Adipocyte (in vitro differentiated cells): ENCODE results near the gene HSPA1B.

Source experiments
- DNase-seq: peaks from one replicate; pipeline ENCODE4 v3.0.0-alpha.2; 2015; ENCODE audit warnings: low read depth
- H3K27me3 ChIP-seq: replicated peaks from 2 replicates; pipeline ENCODE4 v1.7.0; 2013; ENCODE audit warnings: mild to moderate bottlenecking, low read length, moderate library complexity; ENCODE audit not compliant: control insufficient read depth, insufficient read depth
- H3K36me3 ChIP-seq: 2 replicates; pipeline ENCODE4 v1.7.0; 2013; ENCODE audit warnings: low read length, mild to moderate bottlenecking, moderate library complexity; ENCODE audit not compliant: control insufficient read depth, insufficient read depth, severe bottlenecking
- H3K4me1 ChIP-seq: 2 replicates; pipeline ENCODE4 v1.7.0; 2013; ENCODE audit warnings: mild to moderate bottlenecking, low read length, moderate library complexity; ENCODE audit not compliant: control insufficient read depth, insufficient read depth
- H3K4me3 ChIP-seq: 2 replicates; pipeline ENCODE4 v1.7.0; 2013; ENCODE audit warnings: mild to moderate bottlenecking, low read length, moderate library complexity
- H3K9ac ChIP-seq: 2 replicates; pipeline ENCODE4 v1.7.0; 2013; ENCODE audit warnings: mild to moderate bottlenecking, low read length, moderate library complexity
- H3K9me3 ChIP-seq: 2 replicates; pipeline ENCODE4 v1.7.0; 2013; ENCODE audit warnings: mild to moderate bottlenecking, low read length, moderate library complexity; ENCODE audit not compliant: control insufficient read depth

The HSPA1B gene

DNA sequence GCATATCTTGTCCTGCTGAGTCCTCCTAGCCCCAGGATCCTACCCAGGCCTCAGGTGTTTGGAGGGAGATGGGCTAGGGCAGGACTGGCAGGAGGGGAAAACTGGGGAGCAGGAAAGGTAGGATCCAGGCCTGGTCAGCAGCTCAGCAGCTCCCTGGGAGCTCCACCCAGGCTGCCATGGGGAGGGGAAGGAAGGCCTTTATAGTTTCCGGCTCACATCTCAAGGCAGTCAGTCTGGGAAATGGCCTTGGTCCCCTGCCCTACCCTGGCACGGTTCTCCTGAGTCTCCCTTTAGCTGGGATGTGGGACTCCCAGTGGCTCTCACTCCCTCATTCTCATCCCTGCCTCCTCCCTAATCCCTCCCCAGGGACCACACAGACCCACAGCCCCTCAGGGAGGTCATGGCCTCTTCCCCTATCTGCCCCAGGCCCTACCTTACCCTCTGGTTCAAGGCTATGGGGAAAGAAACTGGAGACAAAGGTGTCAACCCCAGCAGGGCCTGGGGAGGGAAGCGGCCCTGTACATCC, 49.6 kb downstream of the HSPA1B start:
- peaks cover 24% of the 10 kb centered on the region for H3K36me3 ChIP-seq
- H3K27me3 ChIP-seq, result no peaks in the 10 kb centered on the region

GRCh38 chr6:31877651-31878161, 50.2 kb downstream of the HSPA1B start:
- Histone ChIP-seq H3K9ac (no peak overlapping the region), H3K9me3 (no peaks in the 10 kb centered on the region), H3K4me3 (no peak overlapping the region), H3K27me3 (no peaks in the 10 kb centered on the region), H3K4me1 (no peaks in the 10 kb centered on the region), H3K36me3 (peaks cover 29% of the 10 kb centered on the region)
- DNase-seq, result no peak

More for the DNA sequence above, 49.6 kb downstream of the HSPA1B start:
- Histone ChIP-seq H3K4me1 (no peaks in the 10 kb centered on the region), H3K9me3 (no peaks in the 10 kb centered on the region), H3K9ac (no peak overlapping the region), H3K4me3 (no peak overlapping the region)
- no peak for DNase-seq

DNA sequence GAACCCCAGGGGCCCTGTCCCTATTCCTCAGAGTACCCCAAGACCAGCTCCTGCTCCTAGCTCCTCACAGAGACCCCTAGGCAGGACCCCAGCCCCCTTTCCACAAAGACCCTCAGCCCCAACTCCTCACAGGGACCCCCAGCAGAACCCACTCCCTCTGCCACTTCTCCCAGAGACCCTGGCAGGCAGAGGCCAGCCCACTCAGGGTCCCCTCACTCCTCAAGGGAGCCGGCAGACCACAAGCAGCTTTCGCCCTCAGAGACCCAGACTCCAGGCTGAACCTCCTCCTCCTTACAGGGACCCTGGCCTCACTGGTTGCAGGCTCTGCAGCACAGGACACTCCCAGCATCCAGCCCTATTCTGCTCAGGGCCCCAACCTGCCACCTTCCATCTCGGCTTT, 50.7 kb downstream of the HSPA1B start:
- no peak for DNase-seq
- H3K4me3 ChIP-seq, result no peak overlapping the region
- no peaks in the 10 kb centered on the region for H3K4me1 ChIP-seq
- H3K9ac ChIP-seq, result no peak overlapping the region
- H3K27me3 ChIP-seq, result no peaks in the 10 kb centered on the region
- H3K36me3 ChIP-seq, result peaks cover 34% of the 10 kb centered on the region
- no peaks in the 10 kb centered on the region for H3K9me3 ChIP-seq

DNA sequence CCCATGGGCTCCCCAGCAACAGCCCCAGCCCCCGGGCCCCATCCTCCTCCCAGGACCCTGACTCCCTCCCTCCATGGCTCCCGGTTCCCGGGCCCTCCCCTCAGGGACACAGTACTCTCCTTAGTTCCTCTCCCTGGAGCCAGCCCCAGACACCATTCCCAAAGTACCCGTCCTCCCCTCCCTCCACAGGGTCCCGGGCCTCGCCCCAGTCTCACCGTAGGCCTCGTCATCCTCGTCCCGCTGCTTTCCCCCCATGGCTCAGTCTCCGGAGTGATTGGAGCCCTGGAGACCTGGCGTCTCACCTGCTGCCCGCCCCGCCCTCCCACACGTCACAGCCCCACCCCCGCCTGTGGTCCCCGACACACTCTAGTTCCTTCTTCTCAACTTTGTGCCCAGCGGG, 51.2 kb downstream of the HSPA1B start, which contains the start of gene SLC44A4:
Gene SLC44A4, minus strand, starts transcription at position 272 of the 400 bp plus-strand sequence. Its CDS starts 17 bp downstream, at position 255.
- Histone ChIP-seq H3K36me3 (peaks cover 40% of the 10 kb centered on the region), H3K4me3 (no peak within 1 kb of the TSS), H3K9me3 (no peaks in the 10 kb centered on the region), H3K4me1 (no peaks in the 10 kb centered on the region), H3K9ac (no peak within 1 kb of the TSS), H3K27me3 (no peaks in the 10 kb centered on the region)
- no peak for DNase-seq

DNA sequence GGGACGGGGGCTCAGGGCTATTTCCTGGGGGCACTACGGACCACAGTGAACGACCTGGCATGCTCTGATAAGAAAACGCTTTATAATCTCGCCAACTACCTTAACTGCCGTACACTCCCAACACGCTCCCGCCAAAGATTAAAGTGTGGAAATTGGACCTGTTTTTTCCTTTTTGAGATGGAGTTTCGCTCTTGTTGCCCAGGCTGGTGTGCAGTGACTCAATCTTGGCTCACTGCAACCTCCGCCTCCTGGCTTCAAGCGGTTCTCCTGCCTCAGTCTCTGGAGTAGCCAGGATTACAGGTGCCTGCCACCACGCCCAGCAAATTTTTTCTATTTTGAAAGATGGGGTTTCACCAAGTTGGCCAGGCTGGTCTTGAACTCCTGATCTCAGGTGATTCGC, 51.6 kb downstream of the HSPA1B start:
- Histone ChIP-seq H3K9ac (no peak overlapping the region), H3K4me3 (no peak overlapping the region), H3K27me3 (no peaks in the 10 kb centered on the region), H3K4me1 (no peaks in the 10 kb centered on the region), H3K36me3 (peaks cover 44% of the 10 kb centered on the region), H3K9me3 (no peaks in the 10 kb centered on the region)
- no peak for DNase-seq
